Uterus (tissue), 2 donors: ENCODE measurements around the gene CAVIN2.

Source experiments
- POLR2A ChIP-seq, 2 donors: fragments of 450-650 bp; IDR thresholded peaks; one replicate each; pipeline ENCODE4 v1.6.1; 2016; ENCODE audit warnings: antibody characterized with exemption in 2 of 2, mild to moderate bottlenecking in 1 of 2, moderate library complexity in 1 of 2
- TF ChIP-seq, protein P1 (sequence below), 4 experiments: fragments of 200-600 bp in 2 of 4; fragments of 450-650 bp in 2 of 4; sonication (generic) in 2 of 4; IDR thresholded peaks; one replicate each; pipeline ENCODE4 v1.5.1; 2016 to 2019; ENCODE audit warnings: antibody characterized with exemption in 4 of 4, mild to moderate bottlenecking in 2 of 4, moderate library complexity in 1 of 4

DNA sequence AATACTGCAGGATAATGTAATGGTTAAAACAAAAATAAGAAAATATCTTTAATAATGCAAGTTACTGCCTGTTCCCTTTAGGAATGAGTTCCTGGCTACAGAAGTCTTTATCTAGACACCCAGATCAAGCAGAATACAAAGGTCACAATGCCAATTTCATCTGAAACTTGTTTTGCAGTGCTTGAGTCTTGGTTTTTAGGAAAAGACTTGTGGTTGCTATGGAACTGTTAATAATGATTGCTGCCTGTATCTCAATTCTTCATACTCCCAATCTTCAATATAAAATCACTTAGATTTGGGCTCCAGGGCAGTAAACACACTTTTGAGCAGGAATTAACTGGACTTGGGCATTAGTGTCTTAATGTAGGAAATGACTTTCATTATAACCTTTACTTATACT, 14.2 kb downstream of the CAVIN2 start:
- TF ChIP-seq, protein P1, sequence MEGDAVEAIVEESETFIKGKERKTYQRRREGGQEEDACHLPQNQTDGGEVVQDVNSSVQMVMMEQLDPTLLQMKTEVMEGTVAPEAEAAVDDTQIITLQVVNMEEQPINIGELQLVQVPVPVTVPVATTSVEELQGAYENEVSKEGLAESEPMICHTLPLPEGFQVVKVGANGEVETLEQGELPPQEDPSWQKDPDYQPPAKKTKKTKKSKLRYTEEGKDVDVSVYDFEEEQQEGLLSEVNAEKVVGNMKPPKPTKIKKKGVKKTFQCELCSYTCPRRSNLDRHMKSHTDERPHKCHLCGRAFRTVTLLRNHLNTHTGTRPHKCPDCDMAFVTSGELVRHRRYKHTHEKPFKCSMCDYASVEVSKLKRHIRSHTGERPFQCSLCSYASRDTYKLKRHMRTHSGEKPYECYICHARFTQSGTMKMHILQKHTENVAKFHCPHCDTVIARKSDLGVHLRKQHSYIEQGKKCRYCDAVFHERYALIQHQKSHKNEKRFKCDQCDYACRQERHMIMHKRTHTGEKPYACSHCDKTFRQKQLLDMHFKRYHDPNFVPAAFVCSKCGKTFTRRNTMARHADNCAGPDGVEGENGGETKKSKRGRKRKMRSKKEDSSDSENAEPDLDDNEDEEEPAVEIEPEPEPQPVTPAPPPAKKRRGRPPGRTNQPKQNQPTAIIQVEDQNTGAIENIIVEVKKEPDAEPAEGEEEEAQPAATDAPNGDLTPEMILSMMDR (IDR thresholded peaks at IDR 0.05): no peak
- TF ChIP-seq POLR2A (IDR thresholded peaks at IDR 0.05): no peak
